K562 (cell line): ENCODE results near the gene TMEM273. TPM values are rescaled to one million over a fixed set of nuclear protein-coding genes. Genes with fewer than 3 reads are reported as not detected.

ENCODE experiments used
- ATAC-seq: fragments of 200-7000 bp; cut with Tn5 transposase; 3 replicates; pipeline ENCODE4 v1.9.1; 2020; ENCODE audit warnings: moderate library complexity
- BruUV-seq: library from RNA; stranded (reverse); fragments of 400-500 nt; replicated peaks from 2 replicates; lab custom pipeline; 2021; lab: Mats Ljungman, UMichigan
- CTCF ChIA-PET: fragments of 300-600 bp; formaldehyde crosslinking; extraction: SDS; loops from one replicate; lab custom pipeline; 2021; ENCODE audit warnings: low intra/inter-chr PET ratio; lab: Yijun Ruan, JAX
- POLR2A ChIA-PET: fragments of 300-600, 350-650 bp; sonication (Branson Sonifier 250); formaldehyde crosslinking; extraction: SDS; loops from one replicate; lab custom pipeline; 2021; ENCODE audit warnings: antibody characterized with exemption, inconsistent platforms; lab: Yijun Ruan, JAX
- DNase-seq, 4 experiments: peaks; one replicate each; pipeline versions ENCODE4 v3.0.0 to v3.0.0-alpha.2; 2011 to 2018; ENCODE audit warnings: low spot score in 3 of 4, mixed read lengths in 3 of 4; ENCODE audit errors: extremely low read depth in 1 of 4
- FAIRE-seq: peaks from 2 replicates; lab custom pipeline; 2011; peaks lifted over from hg19 to GRCh38; lab: Jason Lieb, UNC
- H2AFZ ChIP-seq: 2 replicates; pipeline ENCODE4 v1.6.0; 2011; ENCODE audit warnings: low read depth, low read length, control low read depth, inconsistent platforms
- H3K27ac ChIP-seq: fragments of 200-600 bp; 3 replicates; pipeline ENCODE4 v1.8.0; 2011; ENCODE audit warnings: low read depth, mild to moderate bottlenecking, control low read depth, inconsistent platforms, low read length, moderate library complexity, mixed read lengths; ENCODE audit errors: extremely low read depth
- H3K27me3 ChIP-seq, 2 experiments: fragments of 300-600 bp in 1 of 2; 2 replicates in 1 of 2; 3 replicates in 1 of 2; pipeline versions ENCODE4 v1.6.0 to v1.8.0; 2011; ENCODE audit warnings: inconsistent platforms in 2 of 2, low read length in 2 of 2, mild to moderate bottlenecking in 1 of 2, mixed read lengths in 1 of 2, moderate library complexity in 1 of 2; ENCODE audit not compliant: control insufficient read depth in 2 of 2, insufficient read depth in 2 of 2
- H3K36me3 ChIP-seq: fragments of 300-600 bp; 3 replicates; pipeline ENCODE4 v1.8.0; 2011; ENCODE audit warnings: mild to moderate bottlenecking, low read length, inconsistent platforms; ENCODE audit not compliant: control insufficient read depth, insufficient read depth
- H3K4me1 ChIP-seq, 2 experiments: fragments of 200-600 bp in 1 of 2; replicated peaks in 1 of 2; 2 replicates in 1 of 2; 3 replicates in 1 of 2; pipeline versions ENCODE4 v1.5.1 to v1.8.0; 2011; ENCODE audit warnings: inconsistent platforms in 2 of 2, low read length in 2 of 2, mild to moderate bottlenecking in 1 of 2, mixed read lengths in 1 of 2, moderate library complexity in 1 of 2; ENCODE audit not compliant: control insufficient read depth in 2 of 2, insufficient read depth in 2 of 2
- H3K4me2 ChIP-seq: 2 replicates; pipeline ENCODE4 v1.6.1; 2011; ENCODE audit warnings: low read length, control low read depth, inconsistent platforms, mixed read lengths; ENCODE audit not compliant: insufficient read depth
- H3K4me3 ChIP-seq: fragments of 200-600 bp; sonication (generic), shearing (Covaris generic); 2 replicates; pipeline ENCODE4 v1.5.1; 2016; ENCODE audit warnings: control low read depth, inconsistent platforms
- H3K79me2 ChIP-seq: fragments of 200-600 bp; 3 replicates; pipeline ENCODE4 v1.8.0; 2011; ENCODE audit warnings: low read length, inconsistent platforms; ENCODE audit not compliant: control insufficient read depth, insufficient read depth
- H3K9ac ChIP-seq, 2 experiments: 2 replicates each; pipeline versions ENCODE4 v1.6.0 to v1.6.1; 2011; ENCODE audit warnings: low read depth in 2 of 2, low read length in 2 of 2, control low read depth in 1 of 2, inconsistent platforms in 1 of 2, mild to moderate bottlenecking in 1 of 2, mixed read lengths in 1 of 2; ENCODE audit not compliant: insufficient read depth in 1 of 2
- H3K9me1 ChIP-seq: one replicate; pipeline ENCODE4 v1.6.0; 2011; ENCODE audit warnings: inconsistent platforms, mild to moderate bottlenecking, low read length, moderate library complexity; ENCODE audit not compliant: control insufficient read depth, insufficient read depth
- H3K9me3 ChIP-seq: replicated peaks from 2 replicates; pipeline ENCODE4 v1.5.1; 2011; ENCODE audit warnings: low read depth, low read length, inconsistent platforms; ENCODE audit not compliant: control insufficient read depth, insufficient read depth
- H4K20me1 ChIP-seq: replicated peaks from 2 replicates; pipeline ENCODE4 v1.6.1; 2011; ENCODE audit warnings: low read length, inconsistent platforms, mixed read lengths; ENCODE audit not compliant: control insufficient read depth, insufficient read depth
- ARNT ChIP-seq, 2 experiments: fragments of 450-650 bp; IDR thresholded peaks; 2 replicates each; pipeline ENCODE4 v1.6.1; 2016; ENCODE audit warnings: mild to moderate bottlenecking in 1 of 2
- CBX3 ChIP-seq, 2 experiments: IDR thresholded peaks; 1 replicate in 1 of 2; 2 replicates in 1 of 2; pipeline ENCODE4 v1.6.1; 2012; ENCODE audit warnings: inconsistent platforms in 2 of 2, low read length in 2 of 2, borderline replicate concordance in 1 of 2, control low read depth in 1 of 2
- FIP1L1 ChIP-seq: fragments of 200-400 bp; formaldehyde crosslinking; IDR thresholded peaks from 2 replicates; pipeline ENCODE4 v1.6.1; 2018; ENCODE audit warnings: mild to moderate bottlenecking, low read depth, low read length; ENCODE audit not compliant: poor library complexity, severe bottlenecking
- HCFC1 ChIP-seq: IDR thresholded peaks from 2 replicates; pipeline ENCODE4 v1.6.1; 2012; ENCODE audit warnings: low read depth, low read length, improper control_type of control experiment
- HDGF ChIP-seq: fragments of 450-650 bp; IDR thresholded peaks from 2 replicates; pipeline ENCODE4 v1.6.1; 2016
- RB1 ChIP-seq: fragments of 450-650 bp; IDR thresholded peaks from 2 replicates; pipeline ENCODE4 v1.6.1; 2017; ENCODE audit warnings: low read depth, mild to moderate bottlenecking
- TCF7 ChIP-seq: sonication (generic); IDR thresholded peaks from 2 replicates; pipeline ENCODE4 v1.6.1; 2016; ENCODE audit warnings: antibody characterized with exemption, borderline replicate concordance
- VEZF1 ChIP-seq: fragments of 200-800 bp; sonication (Bioruptor generic); IDR thresholded peaks from 2 replicates; pipeline ENCODE4 v1.6.1; 2017; ENCODE audit warnings: missing genetic modification characterization, missing compliant biosample characterization
- ZBTB17 ChIP-seq: fragments of 450-650 bp; formaldehyde crosslinking; IDR thresholded peaks from 2 replicates; pipeline ENCODE4 v1.4.0; 2020; ENCODE audit warnings: mild to moderate bottlenecking
- ZNF384 ChIP-seq: IDR thresholded peaks from 2 replicates; pipeline ENCODE4 v1.6.1; 2012; ENCODE audit warnings: low read depth, low read length, improper control_type of control experiment
- ZNF449 ChIP-seq: fragments of 250-450 bp; sonication (Bioruptor Pico); IDR thresholded peaks from 2 replicates; pipeline ENCODE4 v1.8.0; 2022; ENCODE audit warnings: moderate library complexity, mild to moderate bottlenecking, inconsistent platforms
- ZNF77 ChIP-seq: fragments of 250-450 bp; sonication (Bioruptor Pico); IDR thresholded peaks from 2 replicates; pipeline ENCODE4 v1.5.0; 2020
- WGBS: fragments of 100-300 bp; shearing (Covaris generic); methylation state at CpG from one replicate; pipeline ENCODE4 v1.1.6; 2016; ENCODE audit warnings: low coverage, mixed read lengths; ENCODE audit not compliant: insufficient coverage; ENCODE audit errors: missing lambda C conversion rate; 5-methylcytosine and 5-hydroxymethylcytosine counted together
- in situ Hi-C: fragments of 300-500 bp; cut with MboI; formaldehyde crosslinking; loops from 4 replicates; pipeline ENCODE4 v1.15.0; 2018; ENCODE audit warnings: inconsistent platforms, mixed read lengths
- intact Hi-C: fragments of 100-400 bp; cut with micrococcal nuclease; formaldehyde crosslinking; loops from 2 replicates; pipeline ENCODE4 v1.14.2; 2022
- polyA plus RNA-seq, 8 experiments: library from polyadenylated mRNA; depleted of rRNA in 4 of 8; stranded (reverse) in 5 of 8; unstranded in 3 of 8; fragments of >200 nt; fragmentation: Nextera tagmentation in 2 of 8; fragmentation: Illumina TruSeq in 1 of 8; extraction: Ambion mirVana in 2 of 8; extraction: Trizol in 1 of 8; gene quantifications; 2 replicates each; pipeline versions ENCODE4 v1.2.1 to v1.2.3, GENCODE V29; 2011 to 2014; ENCODE audit warnings: inconsistent platforms in 1 of 8, missing spikeins in 1 of 8
- total RNA-seq, 7 experiments: library from RNA; depleted of rRNA in 6 of 7; stranded (reverse); fragments of >200 nt in 6 of 7; fragmentation: Illumina TruSeq in 2 of 7; extraction: Trizol in 2 of 7; gene quantifications; 2 replicates each; pipeline versions ENCODE4 v1.2.1 to v1.2.3, GENCODE V29; 2011 to 2021; ENCODE audit warnings: low replicate concordance in 1 of 7
- TF ChIP-seq, protein P1 (sequence below): fragments of 250-450 bp; sonication (Bioruptor Pico); IDR thresholded peaks from 2 replicates; pipeline ENCODE4 v1.5.0; 2022; ENCODE audit warnings: mild to moderate bottlenecking
- TF ChIP-seq, protein P2 (sequence below): sonication (generic); formaldehyde crosslinking; IDR thresholded peaks from 2 replicates; pipeline ENCODE4 v1.4.0; 2020; ENCODE audit warnings: mild to moderate bottlenecking, missing genetic modification reagents

TMEM273 gene
- total and polyA plus RNA-seq, 9 of the 15 experiments (the other 6 are each of a cell fraction or from before 2014, with no cell fraction given) = 39.2 to 131 (median 95.6) TPM

- Histone ChIP-seq H2AFZ (peak within 1 kb of the TSS; percentile 87), H3K4me3 (peak within 1 kb of the TSS; percentile 58), H3K9me1 (no peaks in the 10 kb centered on the region), H3K27me3 (no peaks in the 10 kb centered on the region), H3K27ac (peak within 1 kb of the TSS; percentile 44; the same call in 2 of the 3 replicates), H3K9me3 (no peaks in the 10 kb centered on the region), H3K79me2 (peaks cover 6% of the 10 kb centered on the region; the same call in 2 of the 3 replicates), H3K9ac (peak within 1 kb of the TSS; percentile 77 to 96), H4K20me1 (no peaks in the 10 kb centered on the region), H3K36me3 (no peaks in the 10 kb centered on the region), H3K4me1 (peaks cover 10 to 12% of the 10 kb centered on the region in 2 experiments; a peak in 4 of 5 replicates), H3K4me2 (peak within 1 kb of the TSS; percentile 83)
- ATAC-seq = peak; percentile 75
- in situ Hi-C loops (no loop called here), intact Hi-C loops (loop anchor here (5.0 kb wide), 1 partner anchor 133 kb away; no protein-coding TSS in a partner anchor)
- POLR2A ChIA-PET = interaction anchor here (0.6 to 1.5 kb wide), 2 partner anchors 15 to 67 kb away, joined by 3 to 4 read pairs; no protein-coding TSS in a partner anchor
- WGBS = 3% methylated on average over 34 of the region's 95 CpGs
- no TSS peak for BruUV-seq
- CTCF ChIA-PET = interaction anchor here (1.1 kb wide), 1 partner anchor 12 kb away, joined by 4 read pairs; no protein-coding TSS in a partner anchor
- peak; percentile 54 to 95 (median 91) for DNase-seq
- no peak for FAIRE-seq
- TF ChIP-seq ZNF77 (CRISPR knock-in tag) = no peak
- no peak for TF ChIP-seq ZNF449 (CRISPR knock-in tag)
- TF ChIP-seq TCF7 = 0 out of 2 replicates have a peak, but pooled peaks have one; percentile 44
- no peak for TF ChIP-seq ZNF384
- TF ChIP-seq FIP1L1 = no peak
- peak; percentile 14; the same call in 1 of the 2 replicates for TF ChIP-seq HCFC1
- TF ChIP-seq, protein P1, sequence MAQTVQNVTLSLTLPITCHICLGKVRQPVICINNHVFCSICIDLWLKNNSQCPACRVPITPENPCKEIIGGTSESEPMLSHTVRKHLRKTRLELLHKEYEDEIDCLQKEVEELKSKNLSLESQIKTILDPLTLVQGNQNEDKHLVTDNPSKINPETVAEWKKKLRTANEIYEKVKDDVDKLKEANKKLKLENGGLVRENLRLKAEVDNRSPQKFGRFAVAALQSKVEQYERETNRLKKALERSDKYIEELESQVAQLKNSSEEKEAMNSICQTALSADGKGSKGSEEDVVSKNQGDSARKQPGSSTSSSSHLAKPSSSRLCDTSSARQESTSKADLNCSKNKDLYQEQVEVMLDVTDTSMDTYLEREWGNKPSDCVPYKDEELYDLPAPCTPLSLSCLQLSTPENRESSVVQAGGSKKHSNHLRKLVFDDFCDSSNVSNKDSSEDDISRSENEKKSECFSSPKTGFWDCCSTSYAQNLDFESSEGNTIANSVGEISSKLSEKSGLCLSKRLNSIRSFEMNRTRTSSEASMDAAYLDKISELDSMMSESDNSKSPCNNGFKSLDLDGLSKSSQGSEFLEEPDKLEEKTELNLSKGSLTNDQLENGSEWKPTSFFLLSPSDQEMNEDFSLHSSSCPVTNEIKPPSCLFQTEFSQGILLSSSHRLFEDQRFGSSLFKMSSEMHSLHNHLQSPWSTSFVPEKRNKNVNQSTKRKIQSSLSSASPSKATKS = no peak
- TF ChIP-seq CBX3 (IDR thresholded peaks at IDR 0.05; ENCODE audit: borderline replicate concordance in 1 of 2, low read length in 2 of 2) = 0 out of 3 replicates have a peak, but pooled peaks of 1 of the 2 experiments have one; percentile 62
- TF ChIP-seq ARNT (IDR thresholded peaks at IDR 0.05) = no peak
- TF ChIP-seq HDGF = 0 out of 2 replicates have a peak, but pooled peaks have one; percentile 35
- TF ChIP-seq, protein P2, sequence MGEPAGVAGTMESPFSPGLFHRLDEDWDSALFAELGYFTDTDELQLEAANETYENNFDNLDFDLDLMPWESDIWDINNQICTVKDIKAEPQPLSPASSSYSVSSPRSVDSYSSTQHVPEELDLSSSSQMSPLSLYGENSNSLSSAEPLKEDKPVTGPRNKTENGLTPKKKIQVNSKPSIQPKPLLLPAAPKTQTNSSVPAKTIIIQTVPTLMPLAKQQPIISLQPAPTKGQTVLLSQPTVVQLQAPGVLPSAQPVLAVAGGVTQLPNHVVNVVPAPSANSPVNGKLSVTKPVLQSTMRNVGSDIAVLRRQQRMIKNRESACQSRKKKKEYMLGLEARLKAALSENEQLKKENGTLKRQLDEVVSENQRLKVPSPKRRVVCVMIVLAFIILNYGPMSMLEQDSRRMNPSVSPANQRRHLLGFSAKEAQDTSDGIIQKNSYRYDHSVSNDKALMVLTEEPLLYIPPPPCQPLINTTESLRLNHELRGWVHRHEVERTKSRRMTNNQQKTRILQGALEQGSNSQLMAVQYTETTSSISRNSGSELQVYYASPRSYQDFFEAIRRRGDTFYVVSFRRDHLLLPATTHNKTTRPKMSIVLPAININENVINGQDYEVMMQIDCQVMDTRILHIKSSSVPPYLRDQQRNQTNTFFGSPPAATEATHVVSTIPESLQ (CRISPR knock-in tag) = no peak
- peak; percentile 72 for TF ChIP-seq VEZF1 (CRISPR knock-in tag)
- TF ChIP-seq RB1 = peak; percentile 56
- peak; percentile 85 for TF ChIP-seq ZBTB17 (CRISPR knock-in tag)
Observed at GRCh38 chr10:49115015-49115795, 73.0 kb downstream of the TMEM273 start, which contains the start of gene VSTM4. TSS of gene VSTM4 (minus strand) at chr10:49115522. CDS start at chr10:49115485, 37 bp downstream.
